HCT116 (cell line): Measurements from ENCODE around the gene CDKAL1.

Source experiments
- JUND ChIP-seq: IDR thresholded peaks from 2 replicates; pipeline ENCODE4 v1.6.1; 2012
- POLR2A ChIP-seq: IDR thresholded peaks from 2 replicates; pipeline ENCODE4 v1.7.0; 2011; ENCODE audit warnings: borderline replicate concordance; ENCODE audit not compliant: insufficient read depth, insufficient read length; ENCODE audit errors: extremely low read depth
- TF ChIP-seq, protein P1 (sequence below), 3 experiments: fragments of 200-600 bp in 1 of 3; sonication (generic) in 1 of 3; IDR thresholded peaks in 2 of 3; conservative IDR thresholded peaks in 1 of 3; 2 replicates each; pipeline ENCODE4 v1.5.1; 2012 to 2017; ENCODE audit warnings: low read depth in 2 of 3, low read length in 2 of 3, antibody characterized with exemption in 1 of 3, borderline replicate concordance in 1 of 3, control low read depth in 1 of 3, mild to moderate bottlenecking in 1 of 3, mixed read lengths in 1 of 3, mixed run types in 1 of 3, moderate library complexity in 1 of 3; ENCODE audit not compliant: insufficient read depth in 1 of 3
- TF ChIP-seq, protein P2 (sequence below): IDR thresholded peaks from 2 replicates; pipeline ENCODE4 v1.6.1; 2011; ENCODE audit warnings: mild to moderate bottlenecking, low read length, moderate library complexity; ENCODE audit not compliant: insufficient replicate concordance; ENCODE audit errors: extremely low read depth

DNA sequence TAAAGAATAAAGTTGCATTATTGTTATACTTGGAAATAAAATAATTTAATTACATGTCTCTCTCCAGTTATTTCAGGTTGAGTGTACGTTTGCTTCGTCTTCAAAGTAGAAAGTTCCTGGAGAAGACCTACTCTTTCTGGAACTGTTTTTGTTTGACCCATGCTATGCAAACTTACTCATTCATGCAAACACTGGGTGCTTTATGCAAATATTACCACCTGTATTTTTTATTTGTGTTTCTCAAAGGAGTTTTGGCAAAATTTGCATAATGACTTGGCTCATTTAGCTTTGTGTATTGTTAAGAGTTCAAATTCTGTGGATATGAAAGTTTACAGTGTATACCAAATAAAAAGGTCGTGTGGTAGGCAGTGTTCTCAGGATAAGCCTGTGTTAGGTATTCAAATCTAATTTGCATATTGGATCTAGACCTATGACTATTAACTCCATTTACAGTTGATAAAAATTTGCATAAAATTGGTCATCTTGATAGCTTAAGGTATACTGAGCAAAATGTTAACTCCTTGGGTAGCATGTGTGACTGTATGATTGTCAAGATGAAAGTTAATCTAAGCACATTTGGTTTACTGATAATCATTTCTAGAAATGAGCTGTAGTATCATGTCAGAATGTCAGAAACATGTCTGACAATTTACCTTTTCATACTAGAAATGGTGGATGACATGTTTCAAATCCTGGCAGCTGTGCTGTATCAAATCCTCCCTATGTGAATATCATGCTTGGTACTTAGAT, 65.2 kb downstream of the CDKAL1 start:
- TF ChIP-seq, protein P1, sequence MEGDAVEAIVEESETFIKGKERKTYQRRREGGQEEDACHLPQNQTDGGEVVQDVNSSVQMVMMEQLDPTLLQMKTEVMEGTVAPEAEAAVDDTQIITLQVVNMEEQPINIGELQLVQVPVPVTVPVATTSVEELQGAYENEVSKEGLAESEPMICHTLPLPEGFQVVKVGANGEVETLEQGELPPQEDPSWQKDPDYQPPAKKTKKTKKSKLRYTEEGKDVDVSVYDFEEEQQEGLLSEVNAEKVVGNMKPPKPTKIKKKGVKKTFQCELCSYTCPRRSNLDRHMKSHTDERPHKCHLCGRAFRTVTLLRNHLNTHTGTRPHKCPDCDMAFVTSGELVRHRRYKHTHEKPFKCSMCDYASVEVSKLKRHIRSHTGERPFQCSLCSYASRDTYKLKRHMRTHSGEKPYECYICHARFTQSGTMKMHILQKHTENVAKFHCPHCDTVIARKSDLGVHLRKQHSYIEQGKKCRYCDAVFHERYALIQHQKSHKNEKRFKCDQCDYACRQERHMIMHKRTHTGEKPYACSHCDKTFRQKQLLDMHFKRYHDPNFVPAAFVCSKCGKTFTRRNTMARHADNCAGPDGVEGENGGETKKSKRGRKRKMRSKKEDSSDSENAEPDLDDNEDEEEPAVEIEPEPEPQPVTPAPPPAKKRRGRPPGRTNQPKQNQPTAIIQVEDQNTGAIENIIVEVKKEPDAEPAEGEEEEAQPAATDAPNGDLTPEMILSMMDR (IDR thresholded peaks at IDR 0.05 in 2 of 3, conservative IDR thresholded peaks at IDR 0.05 in 1 of 3; ENCODE audit: borderline replicate concordance in 1 of 3, insufficient read depth in 1 of 3, low read depth in 2 of 3, low read length in 2 of 3): no peak
- TF ChIP-seq, protein P2, sequence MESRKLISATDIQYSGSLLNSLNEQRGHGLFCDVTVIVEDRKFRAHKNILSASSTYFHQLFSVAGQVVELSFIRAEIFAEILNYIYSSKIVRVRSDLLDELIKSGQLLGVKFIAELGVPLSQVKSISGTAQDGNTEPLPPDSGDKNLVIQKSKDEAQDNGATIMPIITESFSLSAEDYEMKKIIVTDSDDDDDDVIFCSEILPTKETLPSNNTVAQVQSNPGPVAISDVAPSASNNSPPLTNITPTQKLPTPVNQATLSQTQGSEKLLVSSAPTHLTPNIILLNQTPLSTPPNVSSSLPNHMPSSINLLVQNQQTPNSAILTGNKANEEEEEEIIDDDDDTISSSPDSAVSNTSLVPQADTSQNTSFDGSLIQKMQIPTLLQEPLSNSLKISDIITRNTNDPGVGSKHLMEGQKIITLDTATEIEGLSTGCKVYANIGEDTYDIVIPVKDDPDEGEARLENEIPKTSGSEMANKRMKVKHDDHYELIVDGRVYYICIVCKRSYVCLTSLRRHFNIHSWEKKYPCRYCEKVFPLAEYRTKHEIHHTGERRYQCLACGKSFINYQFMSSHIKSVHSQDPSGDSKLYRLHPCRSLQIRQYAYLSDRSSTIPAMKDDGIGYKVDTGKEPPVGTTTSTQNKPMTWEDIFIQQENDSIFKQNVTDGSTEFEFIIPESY: no peak
- TF ChIP-seq JUND: no peak
- TF ChIP-seq POLR2A: no peak
